D721Med (cell line): ENCODE data around the gene MOCS1.

Source experiments
- DNase-seq: peaks from one replicate; pipeline ENCODE4 v3.0.0; 2011; ENCODE audit warnings: low spot score; ENCODE audit not compliant: insufficient read length
- FAIRE-seq: peaks from 2 replicates; lab custom pipeline; 2011; peaks lifted over from hg19 to GRCh38; lab: Jason Lieb, UNC
- TF ChIP-seq, protein P1 (sequence below): IDR thresholded peaks from 2 replicates; pipeline ENCODE4 v1.5.1; 2012; ENCODE audit warnings: mild to moderate bottlenecking, control low read depth; ENCODE audit not compliant: insufficient read depth; ENCODE audit errors: missing control alignments

Gene MOCS1

DNA sequence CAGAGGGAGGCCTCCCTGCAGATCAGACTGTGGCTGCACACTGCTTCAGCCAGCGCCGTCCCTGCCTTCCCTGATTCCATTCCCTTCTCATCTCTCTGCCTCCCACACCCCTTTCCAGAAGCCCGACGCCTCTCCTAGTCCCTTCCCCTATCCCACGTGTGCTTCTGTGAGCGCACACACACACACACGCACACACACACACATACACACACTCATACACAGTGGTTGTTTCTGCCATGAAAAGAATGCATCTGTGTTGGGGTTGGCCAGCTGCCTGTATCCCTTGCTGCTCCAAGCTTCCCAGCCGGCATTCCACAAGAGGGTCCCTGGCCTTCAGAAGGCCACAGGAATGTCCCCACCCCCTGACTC is 51.7 kb downstream of the MOCS1 start:
- TF ChIP-seq, protein P1, sequence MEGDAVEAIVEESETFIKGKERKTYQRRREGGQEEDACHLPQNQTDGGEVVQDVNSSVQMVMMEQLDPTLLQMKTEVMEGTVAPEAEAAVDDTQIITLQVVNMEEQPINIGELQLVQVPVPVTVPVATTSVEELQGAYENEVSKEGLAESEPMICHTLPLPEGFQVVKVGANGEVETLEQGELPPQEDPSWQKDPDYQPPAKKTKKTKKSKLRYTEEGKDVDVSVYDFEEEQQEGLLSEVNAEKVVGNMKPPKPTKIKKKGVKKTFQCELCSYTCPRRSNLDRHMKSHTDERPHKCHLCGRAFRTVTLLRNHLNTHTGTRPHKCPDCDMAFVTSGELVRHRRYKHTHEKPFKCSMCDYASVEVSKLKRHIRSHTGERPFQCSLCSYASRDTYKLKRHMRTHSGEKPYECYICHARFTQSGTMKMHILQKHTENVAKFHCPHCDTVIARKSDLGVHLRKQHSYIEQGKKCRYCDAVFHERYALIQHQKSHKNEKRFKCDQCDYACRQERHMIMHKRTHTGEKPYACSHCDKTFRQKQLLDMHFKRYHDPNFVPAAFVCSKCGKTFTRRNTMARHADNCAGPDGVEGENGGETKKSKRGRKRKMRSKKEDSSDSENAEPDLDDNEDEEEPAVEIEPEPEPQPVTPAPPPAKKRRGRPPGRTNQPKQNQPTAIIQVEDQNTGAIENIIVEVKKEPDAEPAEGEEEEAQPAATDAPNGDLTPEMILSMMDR, result no peak
- DNase-seq, result no peak
- no peak for FAIRE-seq

DNA sequence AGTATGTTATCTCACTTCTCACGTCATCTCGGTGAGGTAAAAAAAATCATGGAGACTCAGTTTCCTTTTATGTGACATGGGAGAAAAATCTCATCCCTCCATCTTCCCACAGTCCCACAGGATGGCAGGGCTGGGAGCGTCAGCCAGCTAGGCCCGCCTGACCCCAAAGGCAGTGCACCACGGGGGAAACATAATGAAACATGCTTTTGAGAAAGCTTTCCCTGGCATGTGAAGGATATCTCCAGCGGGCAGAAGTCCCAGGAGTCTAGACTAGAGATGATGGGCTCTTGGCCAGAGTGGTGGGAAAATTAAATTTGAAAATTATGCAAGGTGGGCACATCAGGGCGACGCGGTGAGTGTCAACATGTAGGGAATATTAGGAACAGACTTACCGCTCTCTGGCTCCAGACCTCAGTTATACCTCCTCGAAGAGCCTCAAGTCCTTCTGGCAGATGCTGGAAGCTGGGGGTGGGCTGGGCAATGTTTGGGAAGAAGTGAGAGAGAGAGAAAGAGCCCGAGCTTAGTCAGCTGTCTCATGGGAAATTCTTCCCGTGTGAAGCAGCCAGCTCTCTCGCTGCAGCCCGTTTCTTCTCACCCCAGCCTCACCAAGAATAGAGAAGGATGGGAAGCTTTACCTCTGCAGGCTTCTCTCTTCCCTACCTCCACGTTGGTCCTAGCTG is 52.3 kb downstream of the MOCS1 start:
- DNase-seq (no peak), FAIRE-seq (no peak)
- TF ChIP-seq, protein P1, result no peak

DNA sequence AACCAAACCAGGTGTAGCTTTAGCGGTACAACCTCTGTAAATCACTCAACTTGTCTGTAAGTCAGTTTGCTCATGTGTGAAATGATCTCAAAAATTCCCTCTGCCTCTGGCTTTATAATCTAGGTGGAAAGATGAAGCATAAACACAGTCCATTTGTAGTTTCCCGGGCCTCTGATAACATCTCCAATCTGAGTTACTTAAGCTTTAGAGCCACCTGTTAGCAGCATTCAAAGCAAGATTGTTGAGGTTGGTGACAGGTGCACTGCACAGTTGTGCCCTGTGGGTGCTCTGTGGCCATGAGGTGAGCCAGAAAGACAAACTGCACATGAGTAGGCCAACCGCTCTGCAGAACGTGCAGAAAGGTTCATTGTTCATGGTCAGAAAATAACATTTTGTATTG is 53.7 kb downstream of the MOCS1 start:
- FAIRE-seq, result no peak
- TF ChIP-seq, protein P1, result no peak
- no peak for DNase-seq

DNA sequence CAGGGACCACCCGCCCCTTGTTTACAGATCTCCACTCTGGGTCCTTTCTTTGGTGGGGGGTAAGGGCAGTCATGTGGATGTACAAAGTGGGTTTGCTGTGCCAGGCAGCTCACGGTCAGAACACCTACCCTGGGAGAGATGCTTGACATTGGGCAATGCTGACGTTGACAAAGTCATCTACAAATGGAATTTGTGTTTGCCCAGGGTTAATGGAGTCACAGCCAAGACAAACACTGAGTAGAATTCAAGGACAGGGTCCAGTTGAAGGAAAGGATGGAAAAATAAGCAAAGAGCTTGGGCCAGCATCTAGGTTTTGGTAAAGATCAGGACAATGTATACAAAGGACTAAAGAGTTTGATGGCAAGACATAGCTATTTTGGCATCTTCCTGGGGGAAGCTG is 54.7 kb downstream of the MOCS1 start:
- TF ChIP-seq, protein P1, result no peak
- no peak for FAIRE-seq
- DNase-seq, result no peak

DNA sequence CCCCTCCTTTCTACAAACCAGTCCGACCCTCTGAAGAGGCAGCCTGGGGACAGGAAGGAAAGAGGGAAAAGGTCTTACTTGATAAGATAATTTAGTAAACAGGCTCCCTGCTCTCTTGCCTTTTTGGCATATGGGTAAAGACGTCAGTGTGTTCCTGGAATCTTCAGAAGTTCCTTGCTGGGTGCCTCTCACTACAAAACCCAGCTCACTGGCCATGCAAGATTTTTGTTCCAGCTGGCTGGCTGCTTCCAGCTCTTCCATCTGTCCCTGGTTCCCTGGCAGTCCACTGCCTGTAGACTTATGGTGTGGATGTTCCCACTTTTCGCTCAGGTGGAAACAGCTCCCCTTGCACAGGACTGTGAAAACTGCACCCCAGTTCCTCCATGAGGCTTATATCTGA is 57.4 kb downstream of the MOCS1 start:
- no peak for FAIRE-seq
- no peak for DNase-seq
- TF ChIP-seq, protein P1, result no peak

DNA sequence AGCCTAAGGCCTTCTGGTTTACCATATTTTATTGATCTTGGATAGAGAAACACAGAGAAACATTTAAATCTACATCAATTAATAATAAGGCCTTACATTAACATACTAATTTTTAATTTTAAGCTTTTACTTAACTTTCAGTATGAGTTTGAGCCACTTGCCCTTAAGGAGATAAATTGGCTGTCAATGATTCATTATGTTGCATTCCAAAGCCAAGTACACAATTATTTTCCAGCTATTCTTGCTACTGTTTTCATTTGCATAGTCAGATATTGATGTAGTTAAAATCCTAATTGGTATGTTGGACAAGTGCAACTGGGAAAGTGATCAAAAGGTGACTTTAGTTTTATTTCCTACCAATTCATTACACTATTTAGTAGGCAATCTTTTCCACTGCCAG is 58.2 kb downstream of the MOCS1 start:
- TF ChIP-seq, protein P1, result no peak
- DNase-seq, result no peak
- no peak for FAIRE-seq

DNA sequence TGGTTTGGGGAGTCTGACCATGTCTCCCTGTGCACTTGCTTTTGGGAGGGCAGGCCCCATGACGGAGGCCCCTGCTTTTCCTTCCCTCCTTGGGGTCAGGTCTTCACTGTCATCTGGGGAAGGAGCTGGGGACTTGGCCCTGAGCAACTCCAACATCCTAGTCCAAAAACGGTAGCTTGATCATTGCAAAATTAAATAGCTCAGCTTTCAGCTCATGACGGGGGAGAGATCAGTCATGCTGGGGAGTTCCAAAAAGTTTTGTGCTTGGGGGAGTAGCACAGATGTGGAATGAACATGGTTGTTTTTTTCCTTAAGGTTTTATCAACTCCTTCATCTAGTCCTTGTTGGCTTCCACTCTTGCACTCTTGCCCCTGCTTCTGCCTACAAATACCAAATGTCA is 60.8 kb downstream of the MOCS1 start:
- FAIRE-seq (no peak), DNase-seq (no peak)
- TF ChIP-seq, protein P1, result no peak
